ENCODE results near the gene SPATS2. TPM values are rescaled to one million over a fixed set of nuclear protein-coding genes. Genes with fewer than 3 reads are reported as not detected.

SPATS2 gene
- total and polyA plus RNA-seq, 2 donors (not counting 1 experiment from before 2014, with no cell fraction given) = 11.3 to 21.5 TPM

GRCh38 chr12:49519574-49519936 is 152.3 kb downstream of the SPATS2 start:
- ATAC-seq (ENCODE audit: low read depth) (no peak), DNase-seq (no peak)
- Histone ChIP-seq H3K27me3 (replicated peaks in 1 of 4; ENCODE audit: control extremely low read depth in 1 of 4, control insufficient read depth in 3 of 4, insufficient read depth in 4 of 4, low read length in 3 of 4) (no peaks in the 10 kb centered on the region), H3K27ac (ENCODE audit: low read length in 2 of 2) (no peak overlapping the region), H3K9me3 (ENCODE audit: control extremely low read depth in 1 of 3, control insufficient read depth in 2 of 3, insufficient read depth in 1 of 3, low read length in 2 of 3) (no peaks in the 10 kb centered on the region), H4K20me1 (ENCODE audit: control insufficient read depth, insufficient read depth, low read length, poor library complexity, severe bottlenecking) (no peaks in the 10 kb centered on the region), H2AFZ (ENCODE audit: insufficient read depth, low read depth, low read length, poor library complexity, severe bottlenecking) (no peak overlapping the region), H3K9ac (ENCODE audit: low read length) (no peak overlapping the region), H3K4me1 (ENCODE audit: control insufficient read depth in 2 of 2, insufficient read depth in 2 of 2, low read length in 2 of 2) (peaks cover 3 to 10% of the 10 kb centered on the region in 2 donors), H3K4me3 (ENCODE audit: control extremely low read depth in 1 of 5, extremely low read depth in 1 of 5, insufficient read depth in 1 of 5, low read depth in 2 of 5, low read length in 4 of 5) (no peak overlapping the region), H3K4me2 (replicated peaks; ENCODE audit: low read depth, low read length, poor library complexity, severe bottlenecking) (no peak overlapping the region), H3K79me2 (ENCODE audit: control insufficient read depth, insufficient read depth, low read length) (no peaks in the 10 kb centered on the region), H3K36me3 (replicated peaks in 1 of 2; ENCODE audit: control extremely low read depth in 1 of 2, control insufficient read depth in 1 of 2, extremely low read depth in 1 of 2, insufficient read depth in 2 of 2, low read length in 1 of 2) (peaks cover 0 to 8% of the 10 kb centered on the region in 2 experiments)
- Mint-ChIP-seq H3K27ac (no peak overlapping the region), H3K4me1 (peaks cover 12% of the 10 kb centered on the region), H3K27me3 (no peaks in the 10 kb centered on the region), H3K9me3 (ENCODE audit: insufficient read depth) (no peaks in the 10 kb centered on the region), H3K4me3 (no peak overlapping the region)
- CTCF ChIA-PET = interaction anchor here (15.7 kb wide), 1 partner anchor 163 kb away, joined by 729 read pairs; the partner anchor contains the start of genes DNAJC22 and SPATS2
- no peak for TF ChIP-seq CTCF (IDR thresholded peaks at IDR 0.05)
- no peak for TF ChIP-seq EZH2 (IDR thresholded peaks at IDR 0.05; ENCODE audit: borderline replicate concordance, insufficient read depth, low read depth, low read length, poor library complexity, severe bottlenecking)
- POLR2A ChIA-PET = no interaction called here
- 98% methylated on average over 5 of the region's 5 CpGs for WGBS (ENCODE audit: insufficient coverage)
- intact Hi-C loops (cut with micrococcal nuclease) = no loop called here

GRCh38 chr12:49521389-49521788 is 154.1 kb downstream of the SPATS2 start:
- Histone ChIP-seq H3K9ac (ENCODE audit: low read length) (no peak overlapping the region), H3K4me1 (ENCODE audit: control insufficient read depth in 2 of 2, insufficient read depth in 2 of 2, low read length in 2 of 2) (peaks cover 3 to 10% of the 10 kb centered on the region in 2 donors), H3K27ac (ENCODE audit: low read length in 2 of 2) (no peak overlapping the region), H4K20me1 (ENCODE audit: control insufficient read depth, insufficient read depth, low read length, poor library complexity, severe bottlenecking) (no peaks in the 10 kb centered on the region), H3K9me3 (ENCODE audit: control extremely low read depth in 1 of 3, control insufficient read depth in 2 of 3, insufficient read depth in 1 of 3, low read length in 2 of 3) (no peaks in the 10 kb centered on the region), H3K36me3 (replicated peaks in 1 of 2; ENCODE audit: control extremely low read depth in 1 of 2, control insufficient read depth in 1 of 2, extremely low read depth in 1 of 2, insufficient read depth in 2 of 2, low read length in 1 of 2) (peaks cover 3 to 22% of the 10 kb centered on the region in 2 experiments), H3K27me3 (replicated peaks in 1 of 4; ENCODE audit: control extremely low read depth in 1 of 4, control insufficient read depth in 3 of 4, insufficient read depth in 4 of 4, low read length in 3 of 4) (no peaks in the 10 kb centered on the region), H3K4me3 (ENCODE audit: control extremely low read depth in 1 of 5, extremely low read depth in 1 of 5, insufficient read depth in 1 of 5, low read depth in 2 of 5, low read length in 4 of 5) (no peak overlapping the region), H3K4me2 (replicated peaks; ENCODE audit: low read depth, low read length, poor library complexity, severe bottlenecking) (no peak overlapping the region), H3K79me2 (ENCODE audit: control insufficient read depth, insufficient read depth, low read length) (no peaks in the 10 kb centered on the region), H2AFZ (ENCODE audit: insufficient read depth, low read depth, low read length, poor library complexity, severe bottlenecking) (no peak overlapping the region)
- ChIA-PET CTCF (interaction anchor here (15.7 kb wide), 1 partner anchor 165 kb away, joined by 729 read pairs; the partner anchor contains the start of genes DNAJC22 and SPATS2), POLR2A (no interaction called here)
- Mint-ChIP-seq H3K9me3 (ENCODE audit: insufficient read depth) (no peaks in the 10 kb centered on the region), H3K4me1 (peaks cover 12% of the 10 kb centered on the region), H3K4me3 (no peak overlapping the region), H3K27ac (no peak overlapping the region), H3K27me3 (no peaks in the 10 kb centered on the region)
- no peak for ATAC-seq (ENCODE audit: low read depth)
- WGBS (ENCODE audit: insufficient coverage) = 100% methylated on average over 2 of the region's 4 CpGs
- DNase-seq = no peak
- intact Hi-C loops (cut with micrococcal nuclease) = no loop called here
- TF ChIP-seq CTCF (IDR thresholded peaks at IDR 0.05) = no peak
